ENCODE data around the gene HOXD9.

The HOXD9 gene

DNA sequence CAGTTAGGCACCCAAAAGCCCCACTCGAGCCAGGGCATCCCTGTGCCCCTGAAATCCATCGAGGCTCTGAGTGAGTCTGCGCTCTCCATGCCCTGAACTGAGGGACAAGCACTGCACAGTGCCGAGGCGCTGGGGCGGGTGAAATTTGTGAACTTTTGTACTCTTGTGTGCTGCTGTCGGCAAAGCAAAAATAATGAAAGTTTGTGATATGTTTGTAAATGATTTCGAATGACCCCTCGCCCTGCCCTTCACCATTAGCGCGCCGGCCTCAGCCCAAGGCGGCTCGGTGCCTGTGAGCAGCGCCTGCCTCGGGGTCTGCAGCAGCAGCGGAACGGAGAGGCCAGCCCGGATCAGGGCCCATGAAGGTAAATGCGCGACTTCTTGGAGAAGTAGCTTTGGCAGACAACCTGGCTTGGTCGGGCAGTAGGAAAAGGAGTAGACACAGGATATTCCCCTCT is 27.0 kb downstream of the HOXD9 start:
- DNase-seq (ENCODE audit: low read depth) = no peak
- H3K4me3 ChIP-seq (ENCODE audit: low read depth, low read length) = no peak overlapping the region
- TF ChIP-seq, protein P1, sequence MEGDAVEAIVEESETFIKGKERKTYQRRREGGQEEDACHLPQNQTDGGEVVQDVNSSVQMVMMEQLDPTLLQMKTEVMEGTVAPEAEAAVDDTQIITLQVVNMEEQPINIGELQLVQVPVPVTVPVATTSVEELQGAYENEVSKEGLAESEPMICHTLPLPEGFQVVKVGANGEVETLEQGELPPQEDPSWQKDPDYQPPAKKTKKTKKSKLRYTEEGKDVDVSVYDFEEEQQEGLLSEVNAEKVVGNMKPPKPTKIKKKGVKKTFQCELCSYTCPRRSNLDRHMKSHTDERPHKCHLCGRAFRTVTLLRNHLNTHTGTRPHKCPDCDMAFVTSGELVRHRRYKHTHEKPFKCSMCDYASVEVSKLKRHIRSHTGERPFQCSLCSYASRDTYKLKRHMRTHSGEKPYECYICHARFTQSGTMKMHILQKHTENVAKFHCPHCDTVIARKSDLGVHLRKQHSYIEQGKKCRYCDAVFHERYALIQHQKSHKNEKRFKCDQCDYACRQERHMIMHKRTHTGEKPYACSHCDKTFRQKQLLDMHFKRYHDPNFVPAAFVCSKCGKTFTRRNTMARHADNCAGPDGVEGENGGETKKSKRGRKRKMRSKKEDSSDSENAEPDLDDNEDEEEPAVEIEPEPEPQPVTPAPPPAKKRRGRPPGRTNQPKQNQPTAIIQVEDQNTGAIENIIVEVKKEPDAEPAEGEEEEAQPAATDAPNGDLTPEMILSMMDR (IDR thresholded peaks at IDR 0.05; ENCODE audit: insufficient read depth, low read depth, low read length, missing control alignments) = no peak

DNA sequence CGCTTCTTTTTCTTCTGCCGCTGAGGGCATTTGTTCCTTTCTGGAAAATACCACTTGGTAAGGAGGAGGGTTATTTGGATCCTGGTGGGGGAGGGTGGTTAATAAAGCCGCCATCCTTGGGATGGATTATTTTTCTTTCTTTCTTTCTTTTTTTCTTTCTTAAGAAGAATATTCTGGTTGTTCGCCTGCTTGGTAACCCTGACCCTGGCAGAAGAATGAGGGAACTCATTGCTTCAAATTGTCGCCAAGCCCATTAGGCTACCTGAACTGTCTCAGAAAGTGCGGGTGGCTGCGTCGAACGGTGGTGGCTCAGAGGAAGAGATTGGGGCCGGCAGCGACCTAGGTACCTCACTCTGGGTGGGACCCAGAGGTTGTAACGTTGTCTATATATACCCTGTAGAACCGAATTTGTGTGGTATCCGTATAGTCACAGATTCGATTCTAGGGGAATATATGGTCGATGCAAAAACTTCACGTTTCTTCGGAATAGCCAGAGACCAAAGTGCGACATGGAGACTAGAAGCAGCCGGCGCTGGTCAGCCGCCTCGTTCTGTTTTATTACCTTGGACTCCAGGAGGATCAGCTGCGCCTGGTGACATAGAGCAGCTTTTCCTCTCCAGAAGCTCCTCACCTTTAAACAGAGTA is 27.5 kb downstream of the HOXD9 start:
- TF ChIP-seq, protein P1 (IDR thresholded peaks at IDR 0.05; ENCODE audit: insufficient read depth, low read depth, low read length, missing control alignments) = no peak

DNA sequence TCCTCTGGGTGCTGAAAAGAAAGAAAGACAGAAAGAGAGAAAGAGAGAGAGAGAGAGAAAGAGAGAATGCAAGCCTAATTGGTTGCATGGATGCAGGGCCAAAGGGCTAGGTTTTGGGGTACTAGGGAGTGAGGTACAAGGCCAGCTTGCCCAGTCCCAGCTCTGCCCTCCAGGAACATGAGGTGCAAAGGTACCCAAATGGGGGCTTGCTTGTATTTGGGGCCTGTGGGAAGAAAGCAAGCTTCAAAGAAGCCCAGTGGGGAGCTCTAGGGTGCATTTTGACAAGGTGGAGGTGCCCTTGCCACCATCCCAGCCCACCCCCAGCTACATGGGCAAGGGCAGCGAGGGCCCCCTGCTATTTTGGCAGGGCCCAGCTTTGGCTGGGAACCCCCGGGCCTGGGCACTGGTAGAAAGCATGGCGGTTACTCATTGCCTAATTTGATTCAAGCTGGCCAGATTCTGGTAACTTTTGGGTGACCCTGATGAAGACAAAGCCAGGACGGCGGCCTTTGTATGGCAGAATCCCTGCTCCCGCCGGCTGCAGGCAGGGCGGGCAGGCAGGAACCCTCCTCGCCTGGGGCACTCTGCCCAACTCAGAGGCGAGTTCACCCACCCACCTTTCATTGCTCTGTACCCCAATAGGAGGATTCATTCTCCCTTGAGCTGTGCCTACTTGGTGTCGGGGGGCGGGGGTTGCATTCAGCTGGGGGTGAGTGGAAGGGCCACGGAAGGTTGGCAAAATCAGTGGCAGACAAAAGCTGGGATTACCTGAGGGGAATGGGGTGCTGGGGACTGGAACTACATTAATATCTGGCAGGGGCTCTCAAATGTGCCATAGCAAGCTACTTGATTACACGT is 28.3 kb downstream of the HOXD9 start:
- TF ChIP-seq, protein P1 (IDR thresholded peaks at IDR 0.05; ENCODE audit: insufficient read depth, low read depth, low read length, missing control alignments) = no peak
- DNase-seq (ENCODE audit: low read depth) = no peak

More for the DNA sequence above, 27.5 kb downstream of the HOXD9 start:
- no peak overlapping the region for H3K4me3 ChIP-seq (ENCODE audit: low read depth, low read length)
- no peak for DNase-seq (ENCODE audit: low read depth)

DNA sequence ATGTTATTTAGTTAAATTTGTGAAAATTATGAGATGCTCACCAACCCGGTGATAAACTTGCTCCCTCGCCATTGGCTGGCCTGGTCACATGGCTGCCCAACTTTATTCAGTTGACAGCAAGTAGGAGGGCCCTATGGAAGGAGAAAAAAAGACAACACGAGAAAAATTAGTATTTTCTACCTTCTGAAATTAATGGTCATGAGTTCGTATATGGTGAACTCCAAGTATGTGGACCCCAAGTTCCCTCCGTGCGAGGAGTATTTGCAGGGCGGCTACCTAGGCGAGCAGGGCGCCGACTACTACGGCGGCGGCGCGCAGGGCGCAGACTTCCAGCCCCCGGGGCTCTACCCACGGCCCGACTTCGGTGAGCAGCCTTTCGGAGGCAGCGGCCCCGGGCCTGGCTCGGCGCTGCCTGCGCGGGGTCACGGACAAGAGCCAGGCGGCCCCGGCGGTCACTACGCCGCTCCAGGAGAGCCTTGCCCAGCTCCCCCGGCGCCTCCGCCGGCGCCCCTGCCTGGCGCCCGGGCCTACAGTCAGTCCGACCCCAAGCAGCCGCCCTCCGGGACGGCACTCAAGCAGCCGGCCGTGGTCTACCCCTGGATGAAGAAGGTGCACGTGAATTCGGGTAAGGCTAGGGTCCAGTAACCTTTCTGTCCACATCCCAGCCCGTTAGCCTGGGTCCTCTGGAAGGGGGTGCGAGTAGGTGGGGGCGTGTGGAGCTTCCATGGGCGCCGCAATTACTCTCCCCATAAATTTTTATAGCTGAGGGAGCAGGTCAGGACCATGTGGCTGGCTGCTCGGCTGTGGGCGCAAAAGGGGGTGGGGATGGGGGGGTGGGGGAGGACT is 29.1 kb downstream of the HOXD9 start, which contains the start of gene HOXD4:
Gene HOXD4, plus strand, starts transcription at position 109 of the 846 bp plus-strand sequence. Its CDS starts 84 bp downstream, at position 193.
- DNase-seq (ENCODE audit: low read depth) = no peak
- TF ChIP-seq, protein P1 (IDR thresholded peaks at IDR 0.05; ENCODE audit: insufficient read depth, low read depth, low read length, missing control alignments) = no peak
- no peak within 1 kb of the TSS for H3K4me3 ChIP-seq (ENCODE audit: low read depth, low read length)

More for the DNA sequence above, 28.3 kb downstream of the HOXD9 start:
- no peak overlapping the region for H3K4me3 ChIP-seq (ENCODE audit: low read depth, low read length)

DNA sequence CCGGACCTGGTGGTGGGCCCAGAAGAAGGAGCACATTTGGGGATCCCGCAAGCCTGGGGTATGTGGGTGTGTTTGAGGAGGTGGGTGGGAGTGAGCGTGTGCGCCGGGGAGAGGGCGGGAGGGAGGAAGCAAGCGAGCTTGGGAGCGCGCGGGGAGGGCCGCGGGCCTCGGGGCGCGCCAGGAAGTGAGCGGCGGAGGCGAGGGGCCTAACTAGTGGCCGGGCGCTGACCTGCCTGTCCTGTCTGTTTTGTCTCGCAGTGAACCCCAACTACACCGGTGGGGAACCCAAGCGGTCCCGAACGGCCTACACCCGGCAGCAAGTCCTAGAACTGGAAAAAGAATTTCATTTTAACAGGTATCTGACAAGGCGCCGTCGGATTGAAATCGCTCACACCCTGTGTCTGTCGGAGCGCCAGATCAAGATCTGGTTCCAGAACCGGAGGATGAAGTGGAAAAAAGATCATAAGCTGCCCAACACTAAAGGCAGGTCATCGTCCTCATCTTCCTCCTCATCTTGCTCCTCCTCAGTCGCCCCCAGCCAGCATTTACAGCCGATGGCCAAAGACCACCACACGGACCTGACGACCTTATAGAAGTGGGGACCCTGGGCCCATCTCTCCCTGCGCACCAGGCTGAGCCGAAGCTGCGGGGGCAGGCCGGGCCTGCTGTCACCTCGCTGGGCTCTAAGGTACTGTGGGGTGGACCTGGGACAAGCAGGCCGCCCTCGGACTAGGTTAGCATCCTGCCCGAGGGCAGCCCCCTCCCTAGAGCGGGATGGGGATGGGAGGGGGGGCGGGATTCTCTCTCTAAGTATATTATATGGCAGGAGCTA is 30.0 kb downstream of the HOXD9 start:
- TF ChIP-seq, protein P1 (IDR thresholded peaks at IDR 0.05; ENCODE audit: insufficient read depth, low read depth, low read length, missing control alignments) = no peak
- no peak for DNase-seq (ENCODE audit: low read depth)
- H3K4me3 ChIP-seq (ENCODE audit: low read depth, low read length) = no peak overlapping the region

Measured in GM12865 (cell line).